ENCODE results near the gene RAB40C. TPM values are rescaled to one million over a fixed set of nuclear protein-coding genes. Genes with fewer than 3 reads are reported as not detected.

Gene RAB40C
- total and polyA plus RNA-seq, 4 donors: 6.1 to 11.0 (median 9.2) TPM

DNA sequence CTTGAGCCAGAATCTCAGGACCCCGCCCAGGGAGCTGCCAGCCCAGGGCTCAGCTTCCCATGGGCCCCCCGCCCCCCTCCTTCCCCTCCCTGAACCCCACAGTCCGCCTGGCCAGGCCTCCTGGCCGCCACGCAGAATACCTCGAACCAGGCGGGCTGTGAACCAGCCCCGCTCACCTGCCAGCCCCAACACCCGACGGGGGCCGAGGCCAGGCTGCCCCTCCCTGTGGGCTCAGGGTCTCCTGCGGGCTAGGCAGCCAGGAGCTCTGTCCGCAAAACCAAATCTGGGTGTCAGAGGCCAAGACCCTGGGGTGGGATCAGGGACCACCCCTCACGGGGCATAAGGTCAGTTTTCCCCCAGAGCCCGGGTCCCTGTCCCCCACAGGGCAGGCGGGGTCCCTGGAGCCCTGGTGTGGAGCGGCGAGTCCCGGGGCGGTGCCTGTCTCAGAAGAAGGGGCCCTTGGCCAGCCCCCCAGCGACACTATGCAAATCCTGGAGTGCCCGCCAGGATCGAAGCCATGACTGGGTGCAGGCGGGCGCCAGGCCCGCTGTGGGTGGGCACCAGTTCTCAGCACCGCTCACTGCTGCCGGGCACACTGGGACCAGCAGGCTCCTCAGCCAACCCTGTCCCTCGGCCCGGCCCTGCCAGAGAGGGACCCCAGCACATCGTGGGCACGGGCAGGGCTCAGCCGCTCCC is 36.1 kb upstream of the RAB40C start:
- H3K36me3 ChIP-seq (ENCODE audit: control insufficient read depth in 4 of 4, insufficient read depth in 3 of 4, low read depth in 1 of 4, low read length in 3 of 4): peaks cover 0 to 22% (median 11%) of the 10 kb centered on the region in 4 donors

More for the DNA sequence above, 36.1 kb upstream of the RAB40C start:
- Histone ChIP-seq H3K4me1 (ENCODE audit: control insufficient read depth in 4 of 4, insufficient read depth in 4 of 4, low read length in 3 of 4) (peaks cover 0 to 11% (median 7%) of the 10 kb centered on the region in 4 donors), H3K9ac (ENCODE audit: low read depth in 1 of 2, low read length in 2 of 2) (no peak overlapping the region), H3K27me3 (ENCODE audit: control insufficient read depth in 4 of 4, insufficient read depth in 4 of 4, low read length in 3 of 4) (no peaks in the 10 kb centered on the region), H3K27ac (ENCODE audit: low read depth in 1 of 2, low read length in 2 of 2) (no peak overlapping the region), H3K9me3 (ENCODE audit: control insufficient read depth in 4 of 4, low read length in 3 of 4) (no peaks in the 10 kb centered on the region), H3K4me3 (ENCODE audit: low read depth in 1 of 3, low read length in 3 of 3) (no peak overlapping the region)
- 95% methylated on average over 33 of the region's 33 CpGs for WGBS
- TF ChIP-seq TAF1 (conservative IDR thresholded peaks at IDR 0.05) (no peak), NR2F2 (IDR thresholded peaks at IDR 0.05) (no peak), RXRA (IDR thresholded peaks at IDR 0.05) (no peak), RAD21 (IDR thresholded peaks at IDR 0.05) (no peak), SP1 (IDR thresholded peaks at IDR 0.05) (no peak), HNF4G (IDR thresholded peaks at IDR 0.05) (no peak), HNF4A (conservative IDR thresholded peaks at IDR 0.05) (no peak), EGR1 (IDR thresholded peaks at IDR 0.05; ENCODE audit: low read depth in 2 of 2) (no peak), GABPA (IDR thresholded peaks at IDR 0.05 in 1 of 2, conservative IDR thresholded peaks at IDR 0.05 in 1 of 2) (no peak), FOXA1 (IDR thresholded peaks at IDR 0.05) (no peak), JUND (IDR thresholded peaks at IDR 0.05) (no peak), FOXA2 (IDR thresholded peaks at IDR 0.05) (no peak), YY1 (IDR thresholded peaks at IDR 0.05) (no peak)
- TF ChIP-seq, protein P1, sequence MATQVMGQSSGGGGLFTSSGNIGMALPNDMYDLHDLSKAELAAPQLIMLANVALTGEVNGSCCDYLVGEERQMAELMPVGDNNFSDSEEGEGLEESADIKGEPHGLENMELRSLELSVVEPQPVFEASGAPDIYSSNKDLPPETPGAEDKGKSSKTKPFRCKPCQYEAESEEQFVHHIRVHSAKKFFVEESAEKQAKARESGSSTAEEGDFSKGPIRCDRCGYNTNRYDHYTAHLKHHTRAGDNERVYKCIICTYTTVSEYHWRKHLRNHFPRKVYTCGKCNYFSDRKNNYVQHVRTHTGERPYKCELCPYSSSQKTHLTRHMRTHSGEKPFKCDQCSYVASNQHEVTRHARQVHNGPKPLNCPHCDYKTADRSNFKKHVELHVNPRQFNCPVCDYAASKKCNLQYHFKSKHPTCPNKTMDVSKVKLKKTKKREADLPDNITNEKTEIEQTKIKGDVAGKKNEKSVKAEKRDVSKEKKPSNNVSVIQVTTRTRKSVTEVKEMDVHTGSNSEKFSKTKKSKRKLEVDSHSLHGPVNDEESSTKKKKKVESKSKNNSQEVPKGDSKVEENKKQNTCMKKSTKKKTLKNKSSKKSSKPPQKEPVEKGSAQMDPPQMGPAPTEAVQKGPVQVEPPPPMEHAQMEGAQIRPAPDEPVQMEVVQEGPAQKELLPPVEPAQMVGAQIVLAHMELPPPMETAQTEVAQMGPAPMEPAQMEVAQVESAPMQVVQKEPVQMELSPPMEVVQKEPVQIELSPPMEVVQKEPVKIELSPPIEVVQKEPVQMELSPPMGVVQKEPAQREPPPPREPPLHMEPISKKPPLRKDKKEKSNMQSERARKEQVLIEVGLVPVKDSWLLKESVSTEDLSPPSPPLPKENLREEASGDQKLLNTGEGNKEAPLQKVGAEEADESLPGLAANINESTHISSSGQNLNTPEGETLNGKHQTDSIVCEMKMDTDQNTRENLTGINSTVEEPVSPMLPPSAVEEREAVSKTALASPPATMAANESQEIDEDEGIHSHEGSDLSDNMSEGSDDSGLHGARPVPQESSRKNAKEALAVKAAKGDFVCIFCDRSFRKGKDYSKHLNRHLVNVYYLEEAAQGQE (IDR thresholded peaks at IDR 0.05): no peak
- TF ChIP-seq, protein P2, sequence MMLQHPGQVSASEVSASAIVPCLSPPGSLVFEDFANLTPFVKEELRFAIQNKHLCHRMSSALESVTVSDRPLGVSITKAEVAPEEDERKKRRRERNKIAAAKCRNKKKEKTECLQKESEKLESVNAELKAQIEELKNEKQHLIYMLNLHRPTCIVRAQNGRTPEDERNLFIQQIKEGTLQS (IDR thresholded peaks at IDR 0.05): no peak
- TF ChIP-seq, protein P3, sequence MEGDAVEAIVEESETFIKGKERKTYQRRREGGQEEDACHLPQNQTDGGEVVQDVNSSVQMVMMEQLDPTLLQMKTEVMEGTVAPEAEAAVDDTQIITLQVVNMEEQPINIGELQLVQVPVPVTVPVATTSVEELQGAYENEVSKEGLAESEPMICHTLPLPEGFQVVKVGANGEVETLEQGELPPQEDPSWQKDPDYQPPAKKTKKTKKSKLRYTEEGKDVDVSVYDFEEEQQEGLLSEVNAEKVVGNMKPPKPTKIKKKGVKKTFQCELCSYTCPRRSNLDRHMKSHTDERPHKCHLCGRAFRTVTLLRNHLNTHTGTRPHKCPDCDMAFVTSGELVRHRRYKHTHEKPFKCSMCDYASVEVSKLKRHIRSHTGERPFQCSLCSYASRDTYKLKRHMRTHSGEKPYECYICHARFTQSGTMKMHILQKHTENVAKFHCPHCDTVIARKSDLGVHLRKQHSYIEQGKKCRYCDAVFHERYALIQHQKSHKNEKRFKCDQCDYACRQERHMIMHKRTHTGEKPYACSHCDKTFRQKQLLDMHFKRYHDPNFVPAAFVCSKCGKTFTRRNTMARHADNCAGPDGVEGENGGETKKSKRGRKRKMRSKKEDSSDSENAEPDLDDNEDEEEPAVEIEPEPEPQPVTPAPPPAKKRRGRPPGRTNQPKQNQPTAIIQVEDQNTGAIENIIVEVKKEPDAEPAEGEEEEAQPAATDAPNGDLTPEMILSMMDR (IDR thresholded peaks at IDR 0.05; ENCODE audit: low read depth, low read length, missing input control): no peak
- TF ChIP-seq, protein P4, sequence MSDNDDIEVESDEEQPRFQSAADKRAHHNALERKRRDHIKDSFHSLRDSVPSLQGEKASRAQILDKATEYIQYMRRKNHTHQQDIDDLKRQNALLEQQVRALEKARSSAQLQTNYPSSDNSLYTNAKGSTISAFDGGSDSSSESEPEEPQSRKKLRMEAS (IDR thresholded peaks at IDR 0.05): no peak
- TF ChIP-seq, protein P5, sequence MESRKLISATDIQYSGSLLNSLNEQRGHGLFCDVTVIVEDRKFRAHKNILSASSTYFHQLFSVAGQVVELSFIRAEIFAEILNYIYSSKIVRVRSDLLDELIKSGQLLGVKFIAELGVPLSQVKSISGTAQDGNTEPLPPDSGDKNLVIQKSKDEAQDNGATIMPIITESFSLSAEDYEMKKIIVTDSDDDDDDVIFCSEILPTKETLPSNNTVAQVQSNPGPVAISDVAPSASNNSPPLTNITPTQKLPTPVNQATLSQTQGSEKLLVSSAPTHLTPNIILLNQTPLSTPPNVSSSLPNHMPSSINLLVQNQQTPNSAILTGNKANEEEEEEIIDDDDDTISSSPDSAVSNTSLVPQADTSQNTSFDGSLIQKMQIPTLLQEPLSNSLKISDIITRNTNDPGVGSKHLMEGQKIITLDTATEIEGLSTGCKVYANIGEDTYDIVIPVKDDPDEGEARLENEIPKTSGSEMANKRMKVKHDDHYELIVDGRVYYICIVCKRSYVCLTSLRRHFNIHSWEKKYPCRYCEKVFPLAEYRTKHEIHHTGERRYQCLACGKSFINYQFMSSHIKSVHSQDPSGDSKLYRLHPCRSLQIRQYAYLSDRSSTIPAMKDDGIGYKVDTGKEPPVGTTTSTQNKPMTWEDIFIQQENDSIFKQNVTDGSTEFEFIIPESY (IDR thresholded peaks at IDR 0.05): no peak
- DNase-seq (ENCODE audit: low spot score): no peak

Data from liver (tissue), 9 donors.